GM23248 (cell line): ENCODE measurements around the gene S100A4.

Source experiments
- EZH2 ChIP-seq: fragments of 200-600 bp; sonication (generic); IDR thresholded peaks from 2 replicates; pipeline ENCODE4 v1.6.1; 2018; ENCODE audit warnings: antibody characterized with exemption, mild to moderate bottlenecking; ENCODE audit not compliant: insufficient read depth, poor library complexity, severe bottlenecking
- EZH2phosphoT487 ChIP-seq: fragments of 200-600 bp; sonication (generic); IDR thresholded peaks from 2 replicates; pipeline ENCODE4 v1.6.1; 2018; ENCODE audit warnings: antibody characterized with exemption, moderate library complexity, mild to moderate bottlenecking, low read depth; ENCODE audit not compliant: insufficient read depth

DNA sequence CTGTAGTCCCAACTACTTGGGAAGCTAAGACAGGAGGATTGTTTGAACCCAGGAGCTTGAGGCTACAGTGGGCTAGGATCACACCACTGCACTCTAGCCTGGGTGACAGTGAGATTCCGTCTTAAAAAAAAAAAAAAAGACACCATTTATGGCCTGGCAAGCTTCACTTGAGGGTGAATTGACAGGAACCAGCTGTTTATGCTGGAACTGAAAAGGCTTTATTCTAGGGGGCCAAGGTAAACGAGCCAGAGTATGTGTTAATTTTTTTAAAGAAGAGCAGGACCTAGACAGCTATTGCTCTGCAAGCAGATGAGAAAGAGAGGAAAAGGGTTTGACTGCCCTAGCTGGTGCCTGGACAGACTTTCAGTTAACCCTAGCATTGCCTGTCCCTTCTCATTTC is 46.9 kb downstream of the S100A4 start:
- no peak for TF ChIP-seq EZH2
- TF ChIP-seq EZH2phosphoT487 = no peak
